ENCODE results near the gene SIGLEC8.

- TF ChIP-seq POLR2AphosphoS5 (IDR thresholded peaks at IDR 0.05; ENCODE audit: low read depth, low read length) (no peak), ZBTB33 (IDR thresholded peaks at IDR 0.05; ENCODE audit: extremely low read depth, insufficient replicate concordance, low read length) (no peak), TCF7L2 (IDR thresholded peaks at IDR 0.05; ENCODE audit: borderline replicate concordance, extremely low read depth, insufficient read depth, insufficient read length) (no peak), MAX (IDR thresholded peaks at IDR 0.05) (no peak), POLR2A (IDR thresholded peaks at IDR 0.05; ENCODE audit: borderline replicate concordance, extremely low read depth, insufficient read depth, insufficient read length) (no peak), CTCF (IDR thresholded peaks at IDR 0.05 in 2 of 3, conservative IDR thresholded peaks at IDR 0.05 in 1 of 3; ENCODE audit: borderline replicate concordance in 1 of 3, insufficient read depth in 1 of 3, low read depth in 2 of 3, low read length in 2 of 3) (no peak), ZFX (IDR thresholded peaks at IDR 0.05) (no peak), YY1 (IDR thresholded peaks at IDR 0.05; ENCODE audit: extremely low read depth, insufficient replicate concordance, low read depth, low read length) (no peak), EZH2 (IDR thresholded peaks at IDR 0.05) (no peak), SIN3A (IDR thresholded peaks at IDR 0.05; ENCODE audit: low read depth) (no peak), SRF (IDR thresholded peaks at IDR 0.05; ENCODE audit: low read depth) (no peak), REST (IDR thresholded peaks at IDR 0.05; ENCODE audit: low read depth) (no peak)
These were observed 35.5 kb upstream of the SIGLEC8 start for GRCh38 chr19:51493776-51494175.
